GM19438 (cell line): Measurements from ENCODE around the gene XXYLT1.

Experiments
- ATAC-seq: cut with Tn5 transposase; IDR thresholded peaks from one replicate; pipeline ENCODE4 v1.9.1; 2021; ENCODE audit warnings: low read depth; ENCODE audit not compliant: unreplicated experiment

Gene XXYLT1

DNA sequence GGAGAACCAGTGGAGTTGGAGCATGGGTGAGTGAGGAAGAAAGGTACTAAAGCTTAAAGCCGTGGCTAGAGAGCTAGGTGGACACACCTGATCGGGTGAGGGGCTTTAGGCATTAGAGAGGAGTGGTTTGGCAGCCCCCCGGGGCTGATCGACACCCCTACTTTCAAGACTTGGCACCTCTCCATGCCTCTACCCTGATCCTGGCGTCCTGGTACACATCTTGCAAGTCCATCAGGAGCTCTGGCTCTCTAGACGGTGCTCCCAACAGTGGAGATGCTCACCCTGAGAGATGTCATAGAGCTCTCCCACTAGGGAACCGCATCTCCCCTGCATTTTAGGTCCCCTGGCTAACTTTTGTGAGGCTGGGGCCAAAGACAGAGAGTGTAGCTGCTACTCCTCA is 98.1 kb downstream of the XXYLT1 start:
- ATAC-seq = no peak

DNA sequence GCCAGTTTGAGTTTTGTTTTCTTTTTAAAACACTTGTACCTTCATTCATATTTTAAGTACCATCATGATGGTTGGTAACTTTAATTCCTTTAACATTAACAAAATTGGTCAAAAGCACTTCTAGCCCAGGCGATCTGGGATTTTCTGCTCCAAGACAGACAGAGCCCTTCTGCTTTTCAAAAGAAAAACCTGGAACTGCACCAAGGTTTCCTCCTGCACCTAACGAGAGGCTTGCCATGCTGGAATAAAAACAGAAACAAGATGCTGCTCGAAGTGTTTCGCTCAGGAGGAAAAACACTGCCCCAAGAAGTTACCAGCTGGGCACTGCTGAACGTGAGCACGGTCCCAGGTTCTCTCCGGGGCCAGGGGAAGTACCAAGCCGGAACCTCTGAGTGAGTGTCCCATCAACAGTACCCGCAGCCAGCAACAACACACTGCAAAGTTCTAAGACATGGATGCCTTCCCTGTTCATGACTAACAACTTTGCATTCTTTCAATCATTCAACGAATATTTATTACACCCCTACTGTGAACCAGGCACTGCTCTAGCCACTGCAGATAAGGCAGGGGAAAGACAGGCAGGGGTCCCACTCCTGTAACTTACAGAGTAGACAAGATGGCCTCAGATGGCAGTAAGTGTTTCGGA is 98.8 kb downstream of the XXYLT1 start:
- no peak for ATAC-seq

DNA sequence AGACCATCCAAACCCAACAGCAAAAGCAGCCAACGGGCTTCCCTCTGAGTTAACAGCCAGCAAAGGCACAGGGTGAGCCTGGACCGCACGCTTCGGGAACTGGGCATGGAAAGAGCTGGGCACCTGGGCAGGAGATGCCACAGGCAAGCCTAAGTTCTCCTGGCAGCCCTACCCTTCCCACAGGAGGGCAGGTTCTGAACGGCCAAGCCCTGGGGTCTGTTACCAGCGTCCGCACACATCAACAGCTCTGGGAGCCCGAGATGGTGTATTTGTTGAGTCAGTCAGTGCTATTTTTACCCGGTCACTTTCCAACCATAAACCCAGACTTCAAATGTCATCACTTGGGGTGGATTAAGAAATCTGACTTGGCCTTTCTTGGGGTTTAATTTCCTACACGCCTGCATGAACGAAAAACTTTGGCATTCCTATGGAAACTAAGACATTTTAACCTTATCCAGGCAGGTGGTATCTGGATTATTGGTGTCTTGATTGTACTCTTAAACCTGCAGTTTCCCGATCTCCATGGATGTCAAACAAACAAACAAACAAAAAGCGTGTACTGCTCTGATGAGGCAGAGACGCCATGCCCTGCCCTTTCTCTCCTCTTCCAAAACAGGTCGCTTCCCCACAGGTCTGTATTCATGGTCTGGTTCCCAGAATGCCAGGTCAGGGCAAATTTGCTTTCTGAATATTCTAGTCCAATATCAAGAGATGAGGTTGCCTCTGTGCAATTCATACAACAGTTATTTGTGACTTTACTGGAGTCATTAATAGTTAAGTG is 99.7 kb downstream of the XXYLT1 start:
- no peak for ATAC-seq

DNA sequence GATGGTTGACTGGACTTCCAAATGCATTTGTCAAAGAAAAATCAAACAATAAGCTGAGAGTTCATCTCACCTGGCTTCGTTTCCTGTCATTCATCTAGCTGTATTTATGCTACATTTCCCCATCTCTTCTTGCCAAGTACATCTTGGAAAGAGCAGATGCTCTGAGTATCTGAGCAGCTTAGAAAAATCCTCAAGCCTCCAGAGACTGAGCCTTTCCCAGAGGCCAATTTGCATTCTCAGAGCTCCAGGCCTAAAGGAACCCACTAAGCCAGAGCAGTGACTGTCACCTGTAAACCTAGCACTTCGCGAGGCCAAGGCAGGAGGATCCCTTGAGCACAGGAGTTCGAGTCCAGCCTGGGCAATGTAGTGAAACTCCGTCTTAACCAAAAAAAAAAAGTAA is 100.5 kb downstream of the XXYLT1 start:
- ATAC-seq = no peak

DNA sequence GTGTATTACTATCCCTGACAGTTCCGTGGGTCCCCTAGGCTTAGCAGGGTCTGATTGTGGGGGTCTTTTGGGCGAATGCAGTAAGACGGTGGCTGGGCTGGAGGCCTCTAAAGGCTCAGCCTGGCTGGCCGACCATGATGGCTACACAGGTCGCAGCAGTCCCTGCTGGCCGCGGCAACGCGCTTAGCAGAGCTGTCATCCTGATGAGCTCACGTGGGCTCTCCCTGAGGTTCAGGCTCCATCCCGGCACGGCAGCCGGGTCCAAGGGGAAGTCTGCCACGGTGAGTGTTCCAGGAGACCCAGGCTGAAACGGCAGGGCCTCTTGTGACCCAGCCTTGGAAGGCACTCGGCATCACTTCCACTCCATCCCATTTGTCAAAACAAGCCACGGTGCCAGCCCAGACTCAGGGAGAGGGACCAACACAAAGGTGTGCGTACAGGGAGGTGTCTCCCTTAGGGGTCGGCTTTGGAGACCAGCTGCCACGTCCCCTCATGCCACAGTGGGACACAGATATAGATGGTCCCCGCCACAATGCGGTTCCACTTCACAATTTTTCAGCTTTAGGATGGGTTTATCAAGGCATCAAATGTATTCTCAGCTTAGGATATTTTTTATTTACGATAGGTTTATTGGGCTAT is 101.8 kb downstream of the XXYLT1 start:
- ATAC-seq = no peak

DNA sequence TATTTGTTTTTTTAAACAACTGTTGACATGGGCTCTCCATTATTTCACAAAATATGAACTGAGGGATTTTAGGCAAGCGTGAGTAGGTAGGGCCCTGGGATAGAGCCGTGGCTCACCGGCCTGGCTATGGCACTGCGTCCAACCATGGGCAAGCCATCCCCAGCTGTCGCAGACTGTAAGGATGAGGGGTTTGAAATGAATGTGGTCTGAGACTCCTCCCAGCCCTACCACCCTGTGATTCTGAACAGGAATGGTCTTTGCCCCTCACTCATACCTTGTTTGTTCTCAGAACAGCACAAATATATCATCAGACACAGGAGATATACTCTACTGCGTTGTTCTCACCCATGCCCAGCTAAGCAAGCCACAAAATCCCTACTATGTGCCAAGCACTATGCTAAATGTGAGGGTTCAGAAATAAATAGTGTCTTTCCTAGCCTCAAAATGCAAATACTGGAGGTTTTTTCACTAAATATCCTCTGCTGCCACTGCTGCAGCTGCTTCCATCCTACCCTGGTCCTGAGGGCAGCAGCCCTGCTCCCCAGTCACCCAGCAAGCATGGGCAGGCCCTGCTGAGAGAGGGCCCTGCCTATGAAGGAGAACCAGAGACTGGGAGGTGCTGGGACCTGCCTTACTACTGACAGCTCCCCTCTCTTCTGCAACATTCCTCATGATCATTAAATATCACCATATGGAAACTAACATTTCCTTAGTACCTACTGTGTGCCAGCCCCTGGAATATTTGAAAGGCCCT is 102.8 kb downstream of the XXYLT1 start:
- ATAC-seq = no peak

DNA sequence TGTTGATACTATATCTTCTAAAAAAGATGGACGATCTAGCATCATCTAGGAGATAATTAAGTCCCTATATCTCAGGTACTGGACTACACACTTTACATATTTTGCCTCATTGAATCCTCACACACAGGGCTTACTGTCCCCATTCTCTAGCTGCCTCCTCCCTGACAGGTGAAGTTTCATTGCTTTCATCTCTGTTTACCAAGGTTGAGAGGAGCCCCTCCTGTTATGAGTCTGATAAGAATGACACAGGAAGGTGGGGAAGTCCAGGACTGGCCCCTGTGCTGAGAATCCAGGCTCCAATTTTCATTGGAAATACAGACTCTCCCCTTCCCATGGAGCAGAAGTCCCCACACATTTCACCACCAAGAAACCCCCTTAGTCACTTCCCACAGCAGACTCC is 105.2 kb downstream of the XXYLT1 start:
- ATAC-seq = no peak

DNA sequence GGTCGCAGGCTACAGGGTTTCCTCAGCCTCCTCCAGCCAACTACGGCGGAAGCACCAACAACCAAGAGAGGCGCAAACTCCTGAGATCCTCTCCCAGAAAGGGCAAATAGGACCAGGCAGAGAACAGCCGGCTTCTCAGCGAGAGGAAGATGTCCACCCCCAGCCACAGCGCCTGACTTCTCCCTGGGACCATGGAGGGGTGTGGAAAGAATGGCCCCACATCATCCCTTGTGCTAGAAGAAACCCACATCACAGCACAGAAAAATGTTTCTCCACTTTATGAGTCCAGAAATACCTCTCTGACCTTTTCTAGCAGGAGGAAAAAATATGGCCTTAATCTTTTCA is 105.7 kb downstream of the XXYLT1 start:
- no peak for ATAC-seq

DNA sequence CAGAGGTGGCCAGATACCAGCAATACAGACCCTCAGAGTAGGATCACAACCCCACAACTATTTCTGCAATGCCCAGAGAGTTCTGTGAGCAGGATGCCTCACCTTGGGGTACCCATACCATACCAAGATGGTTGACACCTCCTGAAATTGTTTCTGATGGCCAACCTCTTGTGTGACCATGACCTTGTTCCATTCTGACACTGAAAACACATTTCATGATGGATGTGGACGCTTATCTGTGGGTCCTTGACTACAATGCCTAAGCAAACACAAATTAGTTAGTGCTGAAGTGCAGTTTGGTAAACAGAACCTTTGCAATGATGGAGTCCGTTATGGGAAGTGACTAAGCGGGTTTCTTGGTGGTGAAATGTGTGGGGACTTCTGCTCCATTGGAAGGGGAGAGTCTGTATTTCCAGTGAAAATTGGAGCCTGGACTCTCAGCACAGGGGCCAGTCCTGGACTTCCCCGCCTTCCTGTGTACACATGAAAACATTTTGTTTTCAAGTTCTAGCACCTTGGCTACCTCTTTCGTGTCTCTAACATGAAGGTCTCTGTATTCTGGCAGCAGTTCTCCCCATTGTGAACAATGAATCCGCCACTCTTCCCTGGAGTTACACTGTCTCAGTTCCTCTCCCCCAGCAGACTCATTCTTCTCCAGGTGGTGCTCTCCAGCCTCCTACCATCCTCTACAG is 106.2 kb downstream of the XXYLT1 start:
- no peak for ATAC-seq

DNA sequence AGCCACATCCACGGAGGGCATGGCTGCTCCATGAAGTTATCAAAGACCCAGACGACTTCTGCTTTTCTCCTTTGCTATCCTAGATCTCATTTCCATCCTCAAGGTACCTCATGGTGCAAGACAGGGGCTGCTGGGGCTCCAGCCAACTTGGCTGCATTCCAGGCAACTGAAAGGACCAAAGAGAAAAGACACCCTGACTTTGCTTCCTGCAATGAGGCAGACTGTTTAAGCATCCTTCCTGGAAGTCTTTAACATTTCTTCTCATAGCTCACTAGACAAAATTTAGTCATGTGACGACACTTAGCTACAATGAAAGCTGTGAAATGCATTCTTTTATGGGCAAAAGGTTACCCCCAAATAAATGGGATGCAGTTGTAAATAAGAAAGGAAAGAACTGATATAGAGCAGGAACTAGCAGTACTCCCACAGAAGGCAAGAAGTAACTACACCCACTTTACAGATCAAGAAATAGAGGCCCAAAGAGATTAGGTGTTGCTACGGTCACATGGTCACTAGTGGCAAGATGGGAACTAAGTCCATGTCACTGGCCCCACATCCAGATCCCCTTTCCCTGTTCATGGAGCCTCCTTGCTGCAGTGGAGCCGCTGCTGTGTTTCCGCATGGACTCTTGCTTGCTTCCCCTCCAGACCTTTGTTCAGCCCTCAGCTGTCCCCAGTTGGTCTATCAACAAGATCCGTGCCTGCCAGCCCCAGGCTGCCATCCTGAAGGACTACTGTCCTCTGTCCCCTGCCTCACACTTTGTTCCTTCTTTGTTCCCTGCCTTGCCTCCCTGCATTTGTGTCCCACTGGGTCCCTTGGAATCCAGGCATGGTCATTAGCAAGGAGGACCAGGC is 107.0 kb downstream of the XXYLT1 start:
- ATAC-seq = no peak

DNA sequence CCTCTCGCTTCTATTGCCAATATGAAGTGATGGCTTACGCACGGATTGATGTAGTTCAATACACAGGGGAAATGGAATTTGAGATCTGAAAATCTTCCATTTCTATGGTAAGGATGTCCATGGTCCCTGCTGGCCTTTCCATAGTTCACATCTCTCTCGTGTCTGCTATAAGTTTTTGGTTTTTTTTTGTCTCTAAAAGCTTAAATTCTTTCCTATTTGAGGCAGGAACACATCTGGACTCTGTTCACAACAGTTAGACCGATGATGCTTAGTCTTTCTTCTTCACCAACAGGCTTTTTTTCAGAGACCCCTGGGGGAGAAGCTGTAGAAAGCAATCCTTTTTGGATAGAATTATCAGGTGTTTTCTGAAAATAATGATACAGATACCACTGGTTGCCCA is 108.1 kb downstream of the XXYLT1 start:
- no peak for ATAC-seq

DNA sequence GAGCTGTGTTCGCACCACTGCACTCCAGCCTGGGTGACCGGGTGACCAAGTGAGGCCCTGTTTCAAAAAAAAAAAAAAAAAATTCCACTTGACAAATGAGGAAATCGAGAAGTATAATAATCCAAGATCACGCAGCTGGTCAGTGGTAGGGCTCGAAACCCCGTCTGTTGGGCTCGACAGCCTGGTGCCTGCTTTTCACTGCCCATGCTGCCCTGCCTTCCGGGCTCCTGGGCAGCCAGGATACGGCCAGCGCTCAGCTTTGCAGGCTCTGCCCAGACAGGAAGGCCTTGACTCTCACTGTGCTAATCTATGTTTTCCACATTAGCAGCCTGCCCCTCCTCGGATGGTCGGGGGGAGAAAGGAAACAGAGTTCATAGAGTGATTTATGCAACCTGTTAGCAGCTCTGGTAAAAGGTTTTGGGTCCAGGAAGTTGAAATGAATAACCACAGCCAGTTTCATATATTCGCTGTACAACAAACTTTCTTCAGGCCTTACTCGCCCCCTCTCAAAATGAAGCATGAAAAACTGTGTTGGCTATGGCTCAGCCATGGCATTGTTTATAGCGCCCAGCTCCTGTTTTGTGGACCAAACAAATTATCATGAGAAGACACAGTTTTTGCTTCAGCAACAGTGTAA is 108.8 kb downstream of the XXYLT1 start:
- peak; percentile 67 for ATAC-seq

DNA sequence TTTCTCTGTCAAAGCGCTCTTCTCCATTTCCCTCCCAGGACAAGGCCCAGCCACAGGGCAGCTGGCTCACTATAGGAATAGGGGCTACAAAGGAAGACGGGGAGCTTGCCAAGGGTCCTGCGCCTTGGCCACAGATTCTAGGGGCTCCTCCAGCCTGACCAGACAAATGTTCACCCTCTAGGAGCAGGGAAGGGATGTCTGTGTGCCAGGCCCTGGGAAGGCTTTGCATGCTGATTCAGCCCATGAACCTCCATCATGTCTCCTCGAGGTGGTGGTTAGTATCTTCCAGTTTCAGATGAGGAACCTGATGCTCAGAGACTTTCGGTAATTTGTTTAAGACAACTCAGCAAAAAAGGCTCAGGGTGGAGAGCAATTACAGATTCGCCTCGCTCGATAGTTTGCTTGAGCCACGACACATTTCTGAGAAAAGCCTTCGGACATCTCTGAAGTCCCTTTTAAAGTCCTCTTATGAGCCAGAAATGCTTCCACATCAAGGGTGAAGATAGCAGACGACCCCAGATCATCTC is 110.0 kb downstream of the XXYLT1 start:
- ATAC-seq = no peak

DNA sequence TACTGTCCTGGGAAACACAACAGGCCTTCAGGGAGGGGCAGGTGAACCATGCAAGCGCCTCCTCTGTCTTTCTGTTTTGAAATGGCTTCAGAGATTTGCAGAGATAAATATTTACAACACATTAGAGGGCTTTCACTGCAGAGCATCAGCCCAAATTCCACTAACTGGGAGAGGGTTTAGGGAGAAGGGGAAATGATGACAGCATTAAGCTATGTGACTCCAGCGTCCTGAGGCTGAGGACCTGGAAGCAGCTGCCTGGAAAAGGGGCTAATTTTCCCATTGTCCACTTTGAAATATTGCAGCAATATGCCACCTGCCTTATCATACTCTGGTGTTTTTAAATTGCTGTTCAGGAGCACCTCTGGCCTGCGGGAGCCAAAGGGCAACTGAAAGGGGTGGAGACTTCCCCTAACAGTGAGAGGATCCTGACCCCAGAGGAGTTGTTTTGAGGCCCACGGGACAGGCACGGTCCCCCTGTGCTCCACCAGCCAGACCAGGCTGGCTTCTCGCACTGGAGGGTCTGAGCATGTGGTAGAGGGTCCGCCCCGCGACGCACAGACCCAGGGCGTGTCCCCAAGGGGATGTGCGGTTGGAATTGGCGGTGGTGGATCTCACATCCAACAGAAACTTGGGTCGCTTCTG is 110.6 kb downstream of the XXYLT1 start:
- ATAC-seq = no peak

DNA sequence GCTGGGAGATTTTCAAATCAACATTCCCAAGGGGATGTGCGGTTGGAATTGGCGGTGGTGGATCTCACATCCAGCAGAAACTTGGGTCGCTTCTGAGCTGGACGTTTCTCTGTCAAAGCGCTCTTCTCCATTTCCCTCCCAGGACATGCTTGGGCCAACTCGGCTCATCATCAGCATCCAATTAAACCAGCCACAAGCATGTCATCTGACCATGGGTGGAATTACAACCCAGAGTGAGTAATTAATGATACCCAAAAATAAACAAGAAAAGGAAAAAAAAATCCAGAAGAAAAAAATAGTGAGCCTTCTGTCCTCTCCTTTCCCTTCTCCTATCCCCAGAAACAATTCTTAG is 111.2 kb downstream of the XXYLT1 start:
- ATAC-seq = no peak

DNA sequence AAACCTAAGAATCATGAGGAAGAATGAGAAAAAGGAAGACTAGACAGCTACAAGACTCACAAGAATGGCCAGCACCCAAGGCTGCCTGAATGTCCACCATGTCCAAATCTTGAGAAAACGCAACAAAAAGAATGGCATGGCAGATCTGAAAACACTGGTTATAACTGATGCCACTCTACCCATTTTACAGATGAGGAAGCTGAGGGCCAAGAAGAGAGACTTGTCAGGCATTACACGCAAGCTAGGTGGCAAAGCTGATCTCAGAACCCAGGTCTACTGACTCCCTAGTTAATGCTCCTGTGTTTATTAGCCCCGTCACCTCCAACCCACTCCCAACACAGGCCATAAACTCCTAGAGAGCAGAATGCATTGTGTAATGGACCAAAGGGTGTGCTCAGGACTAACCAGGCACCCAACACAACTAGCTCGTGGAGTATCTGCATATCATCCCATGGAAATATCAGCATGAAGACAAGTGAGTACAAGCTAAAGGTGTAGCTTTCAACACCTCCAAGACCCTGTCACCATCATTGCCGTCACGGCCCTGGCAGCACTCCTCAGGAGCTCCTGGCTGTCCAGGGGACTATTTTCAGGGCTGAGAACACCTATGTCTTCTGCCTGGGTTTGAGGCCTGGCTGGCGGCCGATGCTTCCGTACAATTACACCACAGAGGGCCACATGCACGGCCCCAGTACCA is 111.7 kb downstream of the XXYLT1 start:
- no peak for ATAC-seq

DNA sequence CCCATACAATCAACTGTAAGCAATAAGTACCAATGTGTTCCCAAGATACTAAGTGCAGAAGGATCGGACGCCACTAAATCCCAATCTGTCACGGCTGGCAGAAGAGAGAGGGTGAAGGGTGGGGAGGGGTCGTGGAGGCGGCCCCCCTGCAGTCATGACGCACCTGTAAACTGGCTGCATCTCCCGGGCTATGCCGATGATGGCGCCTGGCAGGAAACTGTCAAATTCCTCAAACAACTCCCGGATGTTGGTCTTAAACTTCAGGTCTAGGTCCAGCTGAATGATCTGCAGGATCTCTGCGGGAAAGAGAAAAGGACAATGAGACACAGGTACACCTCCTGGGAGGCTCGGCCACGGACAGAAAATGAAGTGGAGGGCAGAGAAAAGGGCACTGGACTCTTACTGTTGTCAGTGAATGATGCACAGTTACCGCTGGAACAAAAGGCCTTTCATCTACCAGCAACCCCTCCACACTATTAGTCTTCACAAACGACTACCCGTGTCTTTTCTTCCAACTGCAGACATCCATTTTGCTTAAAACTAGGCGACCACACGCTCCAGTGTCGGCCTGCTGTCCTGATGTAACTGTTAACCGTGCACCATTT is 114.6 kb downstream of the XXYLT1 start:
- ATAC-seq = no peak
